ENCODE measurements around the gene FKBP2.

FKBP2 gene

GRCh38 chr11:64287676-64288352 lies 46.9 kb downstream of the FKBP2 start:
- TF ChIP-seq CTCF (IDR thresholded peaks at IDR 0.05; ENCODE audit: insufficient read depth, low read length) (no peak), GABPA (IDR thresholded peaks at IDR 0.05; ENCODE audit: low read depth) (no peak), REST (IDR thresholded peaks at IDR 0.05; ENCODE audit: insufficient replicate concordance, low read depth) (no peak), SPI1 (IDR thresholded peaks at IDR 0.05; ENCODE audit: borderline replicate concordance, low read depth) (no peak), POLR2AphosphoS5 (IDR thresholded peaks at IDR 0.05; ENCODE audit: low read depth) (no peak)
- DNase-seq (ENCODE audit: low read depth in 1 of 2, low spot score in 1 of 2) = no peak
- H3K27me3 ChIP-seq (ENCODE audit: insufficient read depth, poor library complexity, severe bottlenecking) = peaks cover 20% of the 10 kb centered on the region
- H3K27ac ChIP-seq (replicated peaks) = no peak overlapping the region
- no peak overlapping the region for H3K4me3 ChIP-seq (replicated peaks; ENCODE audit: insufficient read depth, low read length)

- H3K4me3 ChIP-seq (replicated peaks; ENCODE audit: insufficient read depth, low read length) = no peak overlapping the region
- H3K27me3 ChIP-seq (ENCODE audit: insufficient read depth, poor library complexity, severe bottlenecking) = peaks cover 25% of the 10 kb centered on the region
- TF ChIP-seq GABPA (IDR thresholded peaks at IDR 0.05; ENCODE audit: low read depth) = no peak
- TF ChIP-seq CTCF (IDR thresholded peaks at IDR 0.05; ENCODE audit: insufficient read depth, low read length) = no peak
- no peak for TF ChIP-seq REST (IDR thresholded peaks at IDR 0.05; ENCODE audit: insufficient replicate concordance, low read depth)
- no peak for TF ChIP-seq SPI1 (IDR thresholded peaks at IDR 0.05; ENCODE audit: borderline replicate concordance, low read depth)
- no peak for TF ChIP-seq POLR2AphosphoS5 (IDR thresholded peaks at IDR 0.05; ENCODE audit: low read depth)
- no peak for DNase-seq (ENCODE audit: low read depth in 1 of 2, low spot score in 1 of 2)
- H3K27ac ChIP-seq (replicated peaks) = no peak overlapping the region
Observed at GRCh38 chr11:64288353-64288750, 47.5 kb downstream of the FKBP2 start.

- no peak for DNase-seq (ENCODE audit: low read depth in 1 of 2, low spot score in 1 of 2)
Observed at GRCh38 chr11:64289002-64289564, 48.2 kb downstream of the FKBP2 start.

More at GRCh38 chr11:64289002-64289564, 48.2 kb downstream of the FKBP2 start:
- H3K27ac ChIP-seq (replicated peaks) = no peak overlapping the region
- H3K27me3 ChIP-seq (ENCODE audit: insufficient read depth, poor library complexity, severe bottlenecking) = peaks cover 31% of the 10 kb centered on the region
- no peak overlapping the region for H3K4me3 ChIP-seq (replicated peaks; ENCODE audit: insufficient read depth, low read length)
- no peak for TF ChIP-seq GABPA (IDR thresholded peaks at IDR 0.05; ENCODE audit: low read depth)
- no peak for TF ChIP-seq CTCF (IDR thresholded peaks at IDR 0.05; ENCODE audit: insufficient read depth, low read length)
- TF ChIP-seq POLR2AphosphoS5 (IDR thresholded peaks at IDR 0.05; ENCODE audit: low read depth) = no peak
- no peak for TF ChIP-seq REST (IDR thresholded peaks at IDR 0.05; ENCODE audit: insufficient replicate concordance, low read depth)
- TF ChIP-seq SPI1 (IDR thresholded peaks at IDR 0.05; ENCODE audit: borderline replicate concordance, low read depth) = no peak
